ENCODE results near the gene PCDH9.

DNA sequence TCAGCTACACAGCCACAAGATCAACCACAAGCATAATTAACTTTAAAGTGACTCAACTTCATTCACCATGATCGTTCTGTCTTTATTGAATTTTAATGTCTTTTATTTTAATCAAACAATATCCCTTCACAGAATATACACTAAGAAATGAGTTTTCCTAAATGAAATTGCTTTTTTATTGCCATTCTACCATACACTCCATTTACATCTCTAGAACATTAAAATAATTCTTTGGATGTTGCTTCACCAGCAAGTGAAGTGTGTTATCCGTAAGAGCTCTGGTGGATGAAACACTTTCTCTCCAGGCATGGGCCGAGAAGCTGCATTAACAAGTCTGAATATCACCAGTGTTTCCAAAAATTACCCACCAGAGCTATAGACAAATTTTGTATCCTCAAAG lies 789.2 kb downstream of the PCDH9 start:
- TF ChIP-seq POLR2AphosphoS5 (IDR thresholded peaks at IDR 0.05; ENCODE audit: insufficient read depth in 1 of 2, low read depth in 1 of 2), result no peak
- TF ChIP-seq POLR2A (IDR thresholded peaks at IDR 0.05), result no peak
- TF ChIP-seq, protein P1, sequence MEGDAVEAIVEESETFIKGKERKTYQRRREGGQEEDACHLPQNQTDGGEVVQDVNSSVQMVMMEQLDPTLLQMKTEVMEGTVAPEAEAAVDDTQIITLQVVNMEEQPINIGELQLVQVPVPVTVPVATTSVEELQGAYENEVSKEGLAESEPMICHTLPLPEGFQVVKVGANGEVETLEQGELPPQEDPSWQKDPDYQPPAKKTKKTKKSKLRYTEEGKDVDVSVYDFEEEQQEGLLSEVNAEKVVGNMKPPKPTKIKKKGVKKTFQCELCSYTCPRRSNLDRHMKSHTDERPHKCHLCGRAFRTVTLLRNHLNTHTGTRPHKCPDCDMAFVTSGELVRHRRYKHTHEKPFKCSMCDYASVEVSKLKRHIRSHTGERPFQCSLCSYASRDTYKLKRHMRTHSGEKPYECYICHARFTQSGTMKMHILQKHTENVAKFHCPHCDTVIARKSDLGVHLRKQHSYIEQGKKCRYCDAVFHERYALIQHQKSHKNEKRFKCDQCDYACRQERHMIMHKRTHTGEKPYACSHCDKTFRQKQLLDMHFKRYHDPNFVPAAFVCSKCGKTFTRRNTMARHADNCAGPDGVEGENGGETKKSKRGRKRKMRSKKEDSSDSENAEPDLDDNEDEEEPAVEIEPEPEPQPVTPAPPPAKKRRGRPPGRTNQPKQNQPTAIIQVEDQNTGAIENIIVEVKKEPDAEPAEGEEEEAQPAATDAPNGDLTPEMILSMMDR (IDR thresholded peaks at IDR 0.05), result no peak
